SK-N-SH (cell line): Measurements from ENCODE around the gene SMARCD3. TPM values are rescaled to one million over a fixed set of nuclear protein-coding genes. Genes with fewer than 3 reads are reported as not detected.

Source experiments
- CTCF ChIA-PET: fragments of 300-600, 350-600 bp; formaldehyde crosslinking; extraction: SDS; loops from one replicate; lab custom pipeline; 2021; lab: Yijun Ruan, JAX
- POLR2A ChIA-PET: fragments of 350-600 bp; sonication (Branson Sonifier 250); formaldehyde crosslinking; extraction: SDS; loops from one replicate; lab custom pipeline; 2020; ENCODE audit warnings: antibody characterized with exemption, inconsistent platforms; lab: Yijun Ruan, JAX
- DNase-seq: peaks from one replicate; pipeline ENCODE4 v3.0.0; 2012
- H2AFZ ChIP-seq: fragments of 200-600 bp; sonication (generic); 2 replicates; pipeline ENCODE4 v1.8.1; 2016; ENCODE audit warnings: antibody characterized with exemption, mild to moderate bottlenecking, low read depth
- H3F3A ChIP-seq: fragments of 200-600 bp; sonication (generic); replicated peaks from 2 replicates; pipeline ENCODE3; 2016; ENCODE audit warnings: antibody characterized with exemption, mild to moderate bottlenecking; ENCODE audit not compliant: insufficient read depth
- H3K27ac ChIP-seq, 2 experiments: fragments of 200-500 bp in 1 of 2; fragments of 200-600 bp in 1 of 2; sonication (Bioruptor generic) in 1 of 2; sonication (generic), shearing (Covaris generic) in 1 of 2; 2 replicates each; pipeline versions ENCODE4 v1.5.1 to v1.6.1; 2014 to 2016; ENCODE audit warnings: low read depth in 2 of 2, inconsistent platforms in 1 of 2, low read length in 1 of 2, mild to moderate bottlenecking in 1 of 2, mixed read lengths in 1 of 2
- H3K27me3 ChIP-seq: fragments of 200-600 bp; sonication (generic), shearing (Covaris generic); 2 replicates; pipeline ENCODE4 v1.6.1; 2016; ENCODE audit warnings: mixed run types; ENCODE audit not compliant: insufficient read depth
- H3K36me3 ChIP-seq, 2 experiments: fragments of 200-500 bp in 1 of 2; fragments of 200-600 bp in 1 of 2; sonication (Bioruptor generic) in 1 of 2; sonication (generic) in 1 of 2; replicated peaks in 1 of 2; 2 replicates each; pipeline versions ENCODE3 to v1.5.1; 2014 to 2016; ENCODE audit warnings: low read length in 1 of 2, mild to moderate bottlenecking in 1 of 2; ENCODE audit not compliant: insufficient read depth in 2 of 2, control insufficient read depth in 1 of 2
- H3K4me1 ChIP-seq, 2 experiments: fragments of 200-500 bp in 1 of 2; fragments of 200-600 bp in 1 of 2; sonication (Bioruptor generic) in 1 of 2; sonication (generic), shearing (Covaris generic) in 1 of 2; 2 replicates each; pipeline versions ENCODE4 v1.5.1 to v1.6.1; 2014 to 2016; ENCODE audit warnings: low read depth in 1 of 2, low read length in 1 of 2, mixed run types in 1 of 2; ENCODE audit not compliant: insufficient read depth in 2 of 2, control insufficient read depth in 1 of 2
- H3K4me2 ChIP-seq: fragments of 200-600 bp; sonication (generic), shearing (Covaris generic); 2 replicates; pipeline ENCODE4 v1.6.1; 2017; ENCODE audit warnings: mixed run types
- H3K4me3 ChIP-seq, 2 experiments: fragments of 200-500 bp in 1 of 2; fragments of 200-600 bp in 1 of 2; sonication (Bioruptor generic) in 1 of 2; sonication (generic), shearing (Covaris generic) in 1 of 2; 2 replicates each; pipeline versions ENCODE4 v1.5.1 to v1.8.1; 2014 to 2016; ENCODE audit warnings: low read depth in 2 of 2, inconsistent platforms in 1 of 2, low read length in 1 of 2, mild to moderate bottlenecking in 1 of 2, mixed read lengths in 1 of 2, moderate library complexity in 1 of 2
- H3K79me2 ChIP-seq: fragments of 200-600 bp; sonication (generic); 2 replicates; pipeline ENCODE4 v1.8.1; 2017; ENCODE audit warnings: mild to moderate bottlenecking; ENCODE audit not compliant: insufficient read depth
- H3K9ac ChIP-seq: fragments of 200-600 bp; sonication (generic); 2 replicates; pipeline ENCODE4 v1.6.1; 2017; ENCODE audit warnings: mixed run types
- H3K9me2 ChIP-seq: fragments of 200-600 bp; sonication (generic); 2 replicates; pipeline ENCODE4 v1.6.1; 2017; ENCODE audit warnings: mixed run types
- H3K9me3 ChIP-seq: fragments of 200-600 bp; sonication (generic); 2 replicates; pipeline ENCODE4 v1.6.1; 2017; ENCODE audit warnings: mixed run types, mild to moderate bottlenecking, moderate library complexity
- H4K20me1 ChIP-seq: fragments of 200-600 bp; sonication (generic); 2 replicates; pipeline ENCODE4 v1.6.1; 2017; ENCODE audit warnings: mild to moderate bottlenecking, mixed run types; ENCODE audit not compliant: insufficient read depth
- CHD2 ChIP-seq: fragments of 150-350 bp; IDR thresholded peaks from 2 replicates; pipeline ENCODE4 v1.6.1; 2018; ENCODE audit warnings: low read length; ENCODE audit not compliant: partially characterized antibody
- CTCF ChIP-seq: fragments of 200-600 bp; sonication (generic); IDR thresholded peaks from 2 replicates; pipeline ENCODE4 v1.6.1; 2017; ENCODE audit warnings: antibody characterized with exemption, mild to moderate bottlenecking, moderate library complexity
- EP300 ChIP-seq, 2 experiments: IDR thresholded peaks; 2 replicates each; pipeline versions ENCODE4 v1.4.0 to v1.6.1; 2012; ENCODE audit warnings: borderline replicate concordance in 1 of 2, low read depth in 1 of 2, low read length in 1 of 2
- EZH2phosphoT487 ChIP-seq: fragments of 200-600 bp; sonication (generic); IDR thresholded peaks from 2 replicates; pipeline ENCODE4 v1.6.1; 2017; ENCODE audit warnings: low read depth, mixed run types, mild to moderate bottlenecking, antibody characterized with exemption, moderate library complexity, borderline replicate concordance
- FOSL2 ChIP-seq: IDR thresholded peaks from 2 replicates; pipeline ENCODE4 v1.4.0; 2012; ENCODE audit warnings: low read depth, mild to moderate bottlenecking, moderate library complexity, borderline replicate concordance
- FOXM1 ChIP-seq: IDR thresholded peaks from 2 replicates; pipeline ENCODE4 v1.4.0; 2012; ENCODE audit warnings: low read depth, mild to moderate bottlenecking
- GABPA ChIP-seq: IDR thresholded peaks from 2 replicates; pipeline ENCODE4 v1.4.0; 2012; ENCODE audit warnings: low read depth, mild to moderate bottlenecking
- JUND ChIP-seq: IDR thresholded peaks from 2 replicates; pipeline ENCODE4 v1.4.0; 2012
- MEF2A ChIP-seq: IDR thresholded peaks from 2 replicates; pipeline ENCODE4 v1.4.0; 2012; ENCODE audit warnings: low read depth, borderline replicate concordance
- POLR2AphosphoS5 ChIP-seq: IDR thresholded peaks from 2 replicates; pipeline ENCODE4 v1.6.1; 2012; ENCODE audit warnings: low read depth, low read length
- RCOR1 ChIP-seq: fragments of 150-350 bp; IDR thresholded peaks from 2 replicates; pipeline ENCODE4 v1.6.1; 2017; ENCODE audit warnings: antibody characterized with exemption, low read length
- RXRA ChIP-seq: IDR thresholded peaks from 2 replicates; pipeline ENCODE4 v1.4.0; 2012; ENCODE audit warnings: low read depth, mild to moderate bottlenecking, borderline replicate concordance
- SIN3A ChIP-seq: IDR thresholded peaks from 2 replicates; pipeline ENCODE4 v1.6.1; 2012; ENCODE audit warnings: low read depth, mild to moderate bottlenecking, low read length, moderate library complexity, borderline replicate concordance
- SMC3 ChIP-seq: IDR thresholded peaks from 2 replicates; pipeline ENCODE4 v1.6.1; 2012; ENCODE audit warnings: low read depth, low read length, improper control_type of control experiment
- TAF1 ChIP-seq: IDR thresholded peaks from 2 replicates; pipeline ENCODE4 v1.6.1; 2012; ENCODE audit warnings: low read depth, mild to moderate bottlenecking, low read length, moderate library complexity, borderline replicate concordance
- TEAD4 ChIP-seq: IDR thresholded peaks from 2 replicates; pipeline ENCODE4 v1.4.0; 2012; ENCODE audit warnings: mild to moderate bottlenecking, borderline replicate concordance; ENCODE audit not compliant: insufficient read depth
- USF2 ChIP-seq: fragments of 150-350 bp; IDR thresholded peaks from 2 replicates; pipeline ENCODE4 v1.6.1; 2017; ENCODE audit warnings: antibody characterized with exemption, low read length, low read depth, borderline replicate concordance
- YY1 ChIP-seq: IDR thresholded peaks from 2 replicates; pipeline ENCODE4 v1.4.0; 2012; ENCODE audit warnings: low read depth, mild to moderate bottlenecking
- WGBS: methylation state at CpG from one replicate; pipeline ENCODE4 v1.1.6; 2017; ENCODE audit warnings: low lambda C conversion rate; 5-methylcytosine and 5-hydroxymethylcytosine counted together
- polyA plus RNA-seq, 3 experiments: library from polyadenylated mRNA; depleted of rRNA; stranded (reverse); fragments of >200 nt; gene quantifications; 2 replicates each; pipeline ENCODE4 v1.2.3, GENCODE V29; 2012
- TF ChIP-seq, protein P1 (sequence below): IDR thresholded peaks from 2 replicates; pipeline ENCODE4; 2012

The SMARCD3 gene
- polyA plus RNA-seq, 1 of the 3 experiments (the other 2 are of a cell fraction), result 62.8 TPM

GRCh38 chr7:151226560-151226874 is 22.0 kb downstream of the SMARCD3 start:
- WGBS, result under 1% methylated on average over 15 of the region's 15 CpGs
- Histone ChIP-seq H3K4me2 (peak overlapping the region; percentile 90), H3K27me3 (no peaks in the 10 kb centered on the region), H3K4me1 (peaks cover 10 to 22% of the 10 kb centered on the region in 2 experiments), H3K9me3 (no peaks in the 10 kb centered on the region), H3K4me3 (peak overlapping the region; percentile 80 to 97), H3K9me2 (no peaks in the 10 kb centered on the region), H3K79me2 (peaks cover 26% of the 10 kb centered on the region), H3K36me3 (peaks cover 38 to 44% of the 10 kb centered on the region in 2 experiments), H3K27ac (peak overlapping the region; percentile 71 to 80; a peak in 2 of 4 replicates), H2AFZ (peak overlapping the region; percentile 81; the same call in 1 of the 2 replicates), H4K20me1 (no peaks in the 10 kb centered on the region), H3K9ac (peak overlapping the region; percentile 78), H3F3A (peaks cover 9% of the 10 kb centered on the region)
- POLR2A ChIA-PET, result interaction anchor here (0.7 to 2.0 kb wide), 10 partner anchors 10 to 858 kb away, joined by 3 to 20 read pairs (median 3); partner anchors contain the start of genes AGAP3 and REPIN1
- CTCF ChIA-PET, result interaction anchor here (0.7 to 4.9 kb wide), 11 partner anchors 14 to 208 kb away, joined by 3 to 46 read pairs (median 3); no protein-coding TSS in a partner anchor
- TF ChIP-seq RCOR1, result no peak
- no peak for TF ChIP-seq RXRA
- TF ChIP-seq TAF1, result no peak
- TF ChIP-seq SMC3, result no peak
- TF ChIP-seq USF2, result no peak
- TF ChIP-seq, protein P1, sequence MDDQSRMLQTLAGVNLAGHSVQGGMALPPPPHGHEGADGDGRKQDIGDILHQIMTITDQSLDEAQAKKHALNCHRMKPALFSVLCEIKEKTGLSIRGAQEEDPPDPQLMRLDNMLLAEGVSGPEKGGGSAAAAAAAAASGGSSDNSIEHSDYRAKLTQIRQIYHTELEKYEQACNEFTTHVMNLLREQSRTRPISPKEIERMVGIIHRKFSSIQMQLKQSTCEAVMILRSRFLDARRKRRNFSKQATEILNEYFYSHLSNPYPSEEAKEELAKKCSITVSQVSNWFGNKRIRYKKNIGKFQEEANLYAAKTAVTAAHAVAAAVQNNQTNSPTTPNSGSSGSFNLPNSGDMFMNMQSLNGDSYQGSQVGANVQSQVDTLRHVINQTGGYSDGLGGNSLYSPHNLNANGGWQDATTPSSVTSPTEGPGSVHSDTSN, result no peak
- TF ChIP-seq EZH2phosphoT487, result no peak
- TF ChIP-seq TEAD4, result no peak
- no peak for TF ChIP-seq FOXM1
- TF ChIP-seq CTCF, result no peak
- no peak for TF ChIP-seq JUND
- TF ChIP-seq CHD2, result no peak
- no peak for DNase-seq

DNA sequence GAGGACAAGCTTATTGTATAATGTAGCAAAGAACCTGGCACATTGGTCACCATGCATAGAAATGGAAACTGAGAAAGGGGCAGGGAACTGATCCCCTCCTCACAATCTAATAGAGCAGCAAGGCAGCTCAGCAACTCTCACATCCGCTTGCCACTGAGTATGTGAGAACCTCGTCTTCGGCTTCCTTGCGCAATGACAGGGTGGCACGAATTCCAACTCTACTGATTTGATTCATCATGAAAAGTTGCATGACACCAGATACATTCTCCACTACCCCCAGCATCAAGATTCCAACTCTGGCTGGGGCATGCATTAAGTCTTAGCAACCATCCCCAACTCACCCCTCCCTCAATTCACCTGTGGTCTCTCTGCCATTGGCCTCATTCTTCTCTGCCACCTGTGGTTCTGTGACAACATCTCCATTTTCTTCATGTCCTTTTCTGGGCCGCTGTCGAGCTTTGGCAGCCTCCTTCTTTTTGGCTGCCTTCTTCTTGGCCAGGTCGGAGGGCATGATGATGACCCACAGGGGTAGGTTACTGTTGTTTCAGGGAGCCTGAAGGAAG is 22.5 kb downstream of the SMARCD3 start:
- POLR2A ChIA-PET, result interaction anchor here (1.1 kb wide), 1 partner anchor 20 kb away, joined by 3 read pairs; no protein-coding TSS in a partner anchor
- DNase-seq, result no peak
- H3K9me3 ChIP-seq, result no peaks in the 10 kb centered on the region
- TF ChIP-seq CHD2 (no peak), JUND (no peak), SMC3 (no peak), TAF1 (no peak), EZH2phosphoT487 (no peak), FOSL2 (no peak), GABPA (no peak), MEF2A (no peak), EP300 (IDR thresholded peaks at IDR 0.05; ENCODE audit: borderline replicate concordance in 1 of 2, low read depth in 1 of 2, low read length in 1 of 2) (no peak), RXRA (no peak), YY1 (no peak), POLR2AphosphoS5 (no peak), FOXM1 (no peak), SIN3A (no peak)
- TF ChIP-seq, all 33 proteins: peak for 0
- H3K27me3 ChIP-seq, result no peaks in the 10 kb centered on the region
- H3K4me2 ChIP-seq, result peak overlapping the region; percentile 90
- H3F3A ChIP-seq, result peaks cover 9% of the 10 kb centered on the region
- H2AFZ ChIP-seq, result no peak overlapping the region
- H4K20me1 ChIP-seq, result no peaks in the 10 kb centered on the region
- CTCF ChIA-PET, result interaction anchor here (0.7 to 4.9 kb wide), 9 partner anchors 18 to 115 kb away, joined by 3 to 46 read pairs (median 4); partner anchors contain the start of gene GBX1
- no peak overlapping the region; a peak in 2 of 4 replicates for H3K27ac ChIP-seq
- 58% methylated on average over 8 of the region's 8 CpGs for WGBS
- H3K79me2 ChIP-seq, result peaks cover 26% of the 10 kb centered on the region
- peaks cover 42 to 46% of the 10 kb centered on the region in 2 experiments for H3K36me3 ChIP-seq
- H3K9me2 ChIP-seq, result no peaks in the 10 kb centered on the region
- peak overlapping the region; percentile 78 for H3K9ac ChIP-seq
- H3K4me1 ChIP-seq, result peaks cover 10 to 19% of the 10 kb centered on the region in 2 experiments
- peak overlapping the region; percentile 80 to 97 for H3K4me3 ChIP-seq
